ENCODE measurements around the gene FCRL5. TPM values are rescaled to one million over a fixed set of nuclear protein-coding genes. Genes with fewer than 3 reads are reported as not detected.

The FCRL5 gene
- total RNA-seq, 1 donor from 2014 or later, result not detected

DNA sequence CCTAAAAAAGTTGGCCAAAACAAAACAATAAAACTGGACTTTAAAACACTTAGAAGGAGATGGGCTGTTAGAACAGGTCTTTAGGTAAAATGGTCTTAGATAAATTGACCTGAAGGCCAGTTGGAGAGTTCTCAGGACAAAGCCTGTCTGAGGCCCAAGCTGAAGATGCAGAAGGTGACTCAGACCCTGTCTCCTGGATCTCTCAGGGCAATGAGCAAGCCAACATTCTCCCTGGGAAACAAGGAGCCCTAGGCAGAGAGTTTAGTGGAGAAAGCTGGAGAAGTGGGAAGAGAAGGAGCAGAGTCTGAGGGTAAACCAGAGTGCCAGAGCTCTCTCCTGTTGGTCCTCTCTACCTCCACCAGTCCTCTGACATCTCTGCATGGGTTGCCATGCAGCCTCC is 70.1 kb downstream of the FCRL5 start:
- Mint-ChIP-seq H3K27me3 (no peaks in the 10 kb centered on the region), H3K4me1 (ENCODE audit: unreplicated experiment) (no peaks in the 10 kb centered on the region), H3K36me3 (no peaks in the 10 kb centered on the region), H3K27ac (no peak overlapping the region), H3K4me3 (no peak overlapping the region), H3K9me3 (peaks cover 9% of the 10 kb centered on the region)
- TF ChIP-seq, protein P1, sequence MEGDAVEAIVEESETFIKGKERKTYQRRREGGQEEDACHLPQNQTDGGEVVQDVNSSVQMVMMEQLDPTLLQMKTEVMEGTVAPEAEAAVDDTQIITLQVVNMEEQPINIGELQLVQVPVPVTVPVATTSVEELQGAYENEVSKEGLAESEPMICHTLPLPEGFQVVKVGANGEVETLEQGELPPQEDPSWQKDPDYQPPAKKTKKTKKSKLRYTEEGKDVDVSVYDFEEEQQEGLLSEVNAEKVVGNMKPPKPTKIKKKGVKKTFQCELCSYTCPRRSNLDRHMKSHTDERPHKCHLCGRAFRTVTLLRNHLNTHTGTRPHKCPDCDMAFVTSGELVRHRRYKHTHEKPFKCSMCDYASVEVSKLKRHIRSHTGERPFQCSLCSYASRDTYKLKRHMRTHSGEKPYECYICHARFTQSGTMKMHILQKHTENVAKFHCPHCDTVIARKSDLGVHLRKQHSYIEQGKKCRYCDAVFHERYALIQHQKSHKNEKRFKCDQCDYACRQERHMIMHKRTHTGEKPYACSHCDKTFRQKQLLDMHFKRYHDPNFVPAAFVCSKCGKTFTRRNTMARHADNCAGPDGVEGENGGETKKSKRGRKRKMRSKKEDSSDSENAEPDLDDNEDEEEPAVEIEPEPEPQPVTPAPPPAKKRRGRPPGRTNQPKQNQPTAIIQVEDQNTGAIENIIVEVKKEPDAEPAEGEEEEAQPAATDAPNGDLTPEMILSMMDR (conservative IDR thresholded peaks at IDR 0.05), result no peak
- no peak for DNase-seq (ENCODE audit: extremely low spot score, unreplicated experiment)

DNA sequence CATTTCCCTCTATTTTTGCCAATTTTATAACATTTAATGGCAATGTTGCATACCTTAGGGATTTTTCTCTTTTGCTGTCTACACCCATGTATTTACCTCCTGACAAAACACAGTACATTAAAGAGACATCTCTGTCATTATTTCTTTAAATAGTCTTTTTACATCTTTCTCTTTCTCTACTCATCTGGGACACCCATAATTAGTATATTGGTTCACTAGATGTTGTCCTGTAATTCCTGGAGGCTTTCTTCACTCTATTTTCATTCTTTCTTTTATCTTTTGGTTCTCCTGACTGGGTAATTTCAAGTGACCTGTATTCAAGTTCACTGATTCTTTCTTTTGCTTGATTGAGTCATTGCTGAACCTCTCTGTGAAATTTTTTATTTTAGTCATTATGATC is 74.3 kb downstream of the FCRL5 start:
- TF ChIP-seq, protein P1 (conservative IDR thresholded peaks at IDR 0.05), result no peak
- Mint-ChIP-seq H3K27me3 (no peaks in the 10 kb centered on the region), H3K27ac (no peak overlapping the region), H3K4me3 (no peak overlapping the region), H3K9me3 (peaks cover 13% of the 10 kb centered on the region), H3K36me3 (no peaks in the 10 kb centered on the region), H3K4me1 (ENCODE audit: unreplicated experiment) (no peaks in the 10 kb centered on the region)
- no peak for DNase-seq (ENCODE audit: extremely low spot score, unreplicated experiment)

DNA sequence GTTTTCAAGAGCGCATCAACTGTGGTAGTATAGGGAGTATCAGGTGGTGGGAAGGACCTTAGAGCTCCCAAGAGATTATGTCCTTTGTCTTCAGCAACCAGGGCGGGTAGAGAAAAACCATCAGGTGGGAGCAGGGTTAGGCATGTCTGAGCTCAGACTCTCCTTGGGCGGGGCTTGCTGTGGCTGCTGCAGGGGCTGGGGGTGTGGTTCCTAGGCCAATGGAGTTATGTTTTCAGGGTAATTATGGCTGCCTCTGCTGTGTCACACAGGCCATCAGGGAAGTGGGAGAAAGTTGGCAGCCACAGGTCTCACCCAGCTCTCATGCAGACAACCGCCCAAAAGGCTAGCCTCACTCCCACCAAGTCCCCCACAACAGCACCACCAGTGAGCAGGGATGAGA is 74.9 kb downstream of the FCRL5 start:
- TF ChIP-seq, protein P1 (conservative IDR thresholded peaks at IDR 0.05), result no peak
- no peak overlapping the region for H3K4me3 Mint-ChIP-seq
- H3K4me1 Mint-ChIP-seq (ENCODE audit: unreplicated experiment), result no peaks in the 10 kb centered on the region
- H3K36me3 Mint-ChIP-seq, result no peaks in the 10 kb centered on the region
- H3K9me3 Mint-ChIP-seq, result peaks cover 13% of the 10 kb centered on the region
- H3K27ac Mint-ChIP-seq, result no peak overlapping the region
- DNase-seq (ENCODE audit: extremely low spot score, unreplicated experiment), result no peak
- H3K27me3 Mint-ChIP-seq, result no peaks in the 10 kb centered on the region

DNA sequence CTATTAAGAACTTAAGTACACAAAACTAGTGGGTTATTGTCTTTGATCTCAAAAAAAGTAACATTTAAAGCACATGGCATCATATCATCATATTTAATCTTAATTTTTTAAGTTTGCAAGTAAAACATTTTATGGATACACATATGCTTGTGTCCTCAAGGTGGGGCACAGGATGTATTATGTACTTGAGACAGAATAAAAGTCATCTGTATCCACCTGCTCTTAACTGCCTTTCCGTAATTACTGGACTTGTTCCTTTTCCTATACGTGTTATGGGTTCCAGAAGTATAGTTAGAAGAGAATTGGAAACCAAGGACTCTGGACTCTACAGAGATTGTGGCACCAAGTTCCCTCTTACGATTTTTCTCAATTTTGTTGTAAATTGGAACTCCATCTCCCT is 79.4 kb downstream of the FCRL5 start:
- peaks cover 18% of the 10 kb centered on the region for H3K4me1 Mint-ChIP-seq (ENCODE audit: unreplicated experiment)
- no peaks in the 10 kb centered on the region for H3K27me3 Mint-ChIP-seq
- H3K9me3 Mint-ChIP-seq, result peaks cover 8% of the 10 kb centered on the region
- H3K27ac Mint-ChIP-seq, result no peak overlapping the region
- H3K4me3 Mint-ChIP-seq, result no peak overlapping the region
- TF ChIP-seq, protein P1 (conservative IDR thresholded peaks at IDR 0.05), result no peak
- DNase-seq (ENCODE audit: extremely low spot score, unreplicated experiment), result no peak
- no peaks in the 10 kb centered on the region for H3K36me3 Mint-ChIP-seq

DNA sequence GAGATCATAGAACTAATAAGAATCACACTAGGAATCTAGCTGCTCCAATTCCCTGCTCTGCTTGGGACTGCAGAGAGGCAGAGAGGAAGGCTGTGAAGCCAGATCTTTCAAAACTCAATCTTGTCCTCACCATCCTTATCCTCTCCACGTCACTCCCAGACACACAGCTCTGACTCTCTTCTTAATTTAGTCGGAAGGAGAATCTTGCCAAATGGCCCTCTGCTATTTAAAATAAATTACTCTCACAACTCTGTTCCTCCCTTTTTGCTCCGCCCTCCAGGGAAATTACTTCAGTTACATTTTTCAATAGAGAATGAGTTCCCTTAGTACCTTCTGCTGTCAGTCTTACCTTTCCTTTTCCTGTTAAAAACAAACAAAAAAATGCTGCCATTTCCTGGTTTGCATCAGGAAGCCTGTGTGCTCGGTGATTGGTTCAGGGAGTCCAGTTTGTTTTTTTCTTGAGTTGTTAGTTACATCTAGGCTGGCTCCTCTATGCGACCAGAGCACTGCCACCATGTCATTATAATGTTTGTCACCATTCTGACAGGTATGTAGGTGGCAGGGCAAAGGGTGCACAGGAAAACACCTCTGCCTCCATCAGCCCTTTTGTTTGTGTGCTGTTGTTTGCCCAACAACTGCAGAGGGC is 80.1 kb downstream of the FCRL5 start:
- TF ChIP-seq, protein P1 (conservative IDR thresholded peaks at IDR 0.05), result no peak
- Mint-ChIP-seq H3K27me3 (no peaks in the 10 kb centered on the region), H3K4me3 (no peak overlapping the region), H3K9me3 (peaks cover 4% of the 10 kb centered on the region), H3K4me1 (ENCODE audit: unreplicated experiment) (peaks cover 18% of the 10 kb centered on the region), H3K27ac (peak overlapping the region; percentile 36), H3K36me3 (no peaks in the 10 kb centered on the region)
- no peak for DNase-seq (ENCODE audit: extremely low spot score, unreplicated experiment)
